ENCODE results near the gene DIP2B.

DIP2B gene

DNA sequence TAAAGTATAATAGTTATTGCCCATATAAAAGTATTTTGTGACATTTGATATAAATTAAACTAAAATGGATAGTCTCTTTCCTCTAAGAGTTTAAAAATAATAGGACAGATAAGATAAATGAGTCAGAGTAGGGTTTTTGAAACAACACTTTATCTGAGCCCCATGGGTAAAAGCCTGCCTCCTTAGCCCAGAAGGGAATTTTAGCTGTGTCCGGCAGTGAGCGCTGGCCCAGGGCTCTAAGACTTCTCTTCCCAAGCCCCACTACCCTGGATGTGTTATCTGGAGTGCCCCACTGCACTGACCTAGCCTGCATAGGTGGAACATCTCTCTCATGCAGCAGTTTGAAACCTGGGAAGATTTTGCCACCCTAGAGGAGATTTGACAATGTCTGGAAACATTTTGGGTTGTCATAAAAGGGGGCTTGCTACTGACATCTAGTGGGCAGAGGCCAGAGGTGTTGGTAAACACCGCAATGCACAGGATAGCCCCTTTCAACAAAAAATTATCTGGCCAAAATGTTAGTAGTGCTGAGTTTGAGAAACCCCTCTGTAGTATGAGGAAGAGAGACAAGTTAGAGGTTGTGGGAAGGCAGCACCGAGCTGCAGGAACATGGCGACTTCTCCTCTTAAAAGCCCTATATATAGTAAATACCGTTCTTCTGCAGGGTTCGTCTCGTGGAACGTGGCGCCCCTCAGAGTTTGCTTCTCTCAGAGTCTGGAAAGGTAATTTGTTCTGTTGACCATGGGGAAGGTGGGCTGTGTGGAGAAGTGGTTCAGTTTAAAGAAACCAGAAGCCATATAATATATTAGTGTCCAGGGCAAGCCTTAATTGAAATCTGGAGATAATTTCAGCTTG lies 229.9 kb downstream of the DIP2B start:
- TF ChIP-seq, protein P1, sequence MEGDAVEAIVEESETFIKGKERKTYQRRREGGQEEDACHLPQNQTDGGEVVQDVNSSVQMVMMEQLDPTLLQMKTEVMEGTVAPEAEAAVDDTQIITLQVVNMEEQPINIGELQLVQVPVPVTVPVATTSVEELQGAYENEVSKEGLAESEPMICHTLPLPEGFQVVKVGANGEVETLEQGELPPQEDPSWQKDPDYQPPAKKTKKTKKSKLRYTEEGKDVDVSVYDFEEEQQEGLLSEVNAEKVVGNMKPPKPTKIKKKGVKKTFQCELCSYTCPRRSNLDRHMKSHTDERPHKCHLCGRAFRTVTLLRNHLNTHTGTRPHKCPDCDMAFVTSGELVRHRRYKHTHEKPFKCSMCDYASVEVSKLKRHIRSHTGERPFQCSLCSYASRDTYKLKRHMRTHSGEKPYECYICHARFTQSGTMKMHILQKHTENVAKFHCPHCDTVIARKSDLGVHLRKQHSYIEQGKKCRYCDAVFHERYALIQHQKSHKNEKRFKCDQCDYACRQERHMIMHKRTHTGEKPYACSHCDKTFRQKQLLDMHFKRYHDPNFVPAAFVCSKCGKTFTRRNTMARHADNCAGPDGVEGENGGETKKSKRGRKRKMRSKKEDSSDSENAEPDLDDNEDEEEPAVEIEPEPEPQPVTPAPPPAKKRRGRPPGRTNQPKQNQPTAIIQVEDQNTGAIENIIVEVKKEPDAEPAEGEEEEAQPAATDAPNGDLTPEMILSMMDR (IDR thresholded peaks at IDR 0.05; ENCODE audit: low read depth, low read length, missing control alignments) = peak; percentile 70
- no peak overlapping the region for H3K4me3 ChIP-seq (ENCODE audit: low read depth, low read length)
- no peak for DNase-seq (ENCODE audit: low read depth)

- TF ChIP-seq, protein P1 (IDR thresholded peaks at IDR 0.05; ENCODE audit: low read depth, low read length, missing control alignments) = no peak
- H3K4me3 ChIP-seq (ENCODE audit: low read depth, low read length) = no peak overlapping the region
- DNase-seq (ENCODE audit: low read depth) = no peak
Observed at GRCh38 chr12:50739611-50740010, 234.8 kb downstream of the DIP2B start.

GRCh38 chr12:50740307-50740706 lies 235.5 kb downstream of the DIP2B start:
- no peak overlapping the region for H3K4me3 ChIP-seq (ENCODE audit: low read depth, low read length)
- TF ChIP-seq, protein P1 (IDR thresholded peaks at IDR 0.05; ENCODE audit: low read depth, low read length, missing control alignments) = no peak
- DNase-seq (ENCODE audit: low read depth) = no peak

GRCh38 chr12:50742776-50743175 lies 238.0 kb downstream of the DIP2B start:
- TF ChIP-seq, protein P1 (IDR thresholded peaks at IDR 0.05; ENCODE audit: low read depth, low read length, missing control alignments) = no peak
- no peak overlapping the region for H3K4me3 ChIP-seq (ENCODE audit: low read depth, low read length)
- no peak for DNase-seq (ENCODE audit: low read depth)

- TF ChIP-seq, protein P1 (IDR thresholded peaks at IDR 0.05; ENCODE audit: low read depth, low read length, missing control alignments) = no peak
- no peak for DNase-seq (ENCODE audit: low read depth)
- H3K4me3 ChIP-seq (ENCODE audit: low read depth, low read length) = no peak overlapping the region
Observed at GRCh38 chr12:50745861-50746260, 241.1 kb downstream of the DIP2B start.

DNA sequence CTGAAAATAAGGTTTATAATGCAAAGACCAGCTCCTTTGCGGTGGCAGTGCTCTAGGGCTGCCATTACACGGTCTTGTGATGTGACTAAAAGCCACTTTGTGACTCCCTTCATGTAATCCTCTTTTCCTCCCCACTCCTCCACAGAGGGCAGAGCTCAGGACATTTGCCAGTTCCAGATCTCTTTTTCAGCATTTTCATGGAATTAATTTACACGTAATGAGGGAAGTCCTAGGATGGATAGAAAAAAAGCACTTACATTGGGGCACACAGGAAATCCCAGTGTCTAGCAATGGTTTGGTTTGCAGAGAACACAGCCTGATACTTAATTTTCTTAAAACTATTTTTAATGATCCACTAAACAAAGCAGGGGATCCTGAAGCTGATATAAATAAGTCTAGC lies 241.6 kb downstream of the DIP2B start:
- DNase-seq (ENCODE audit: low read depth) = no peak
- TF ChIP-seq, protein P1 (IDR thresholded peaks at IDR 0.05; ENCODE audit: low read depth, low read length, missing control alignments) = no peak
- no peak overlapping the region for H3K4me3 ChIP-seq (ENCODE audit: low read depth, low read length)

DNA sequence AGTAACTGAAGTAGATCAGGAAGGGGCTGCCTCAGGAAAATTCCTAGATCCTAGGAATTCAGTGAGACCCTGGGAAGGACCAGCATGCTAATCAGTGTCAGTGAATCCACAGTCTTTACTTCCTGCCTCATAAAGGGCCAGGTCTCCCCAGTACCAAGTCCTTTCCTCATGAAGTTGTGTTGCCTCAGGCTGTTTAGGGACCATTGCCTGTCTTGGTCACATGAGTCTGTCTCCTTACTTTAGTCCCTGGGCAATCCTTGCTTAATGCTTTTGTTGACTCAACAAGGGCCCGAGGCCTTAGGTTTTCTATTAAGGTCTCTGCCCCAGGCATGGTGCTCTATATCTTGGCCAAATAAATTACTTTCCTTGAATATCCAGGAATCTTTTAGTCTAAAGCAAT lies 243.0 kb downstream of the DIP2B start:
- no peak for DNase-seq (ENCODE audit: low read depth)
- H3K4me3 ChIP-seq (ENCODE audit: low read depth, low read length) = no peak overlapping the region
- TF ChIP-seq, protein P1 (IDR thresholded peaks at IDR 0.05; ENCODE audit: low read depth, low read length, missing control alignments) = no peak

Data from GM12864 (cell line).